ENCODE measurements around the gene JAZF1.

DNA sequence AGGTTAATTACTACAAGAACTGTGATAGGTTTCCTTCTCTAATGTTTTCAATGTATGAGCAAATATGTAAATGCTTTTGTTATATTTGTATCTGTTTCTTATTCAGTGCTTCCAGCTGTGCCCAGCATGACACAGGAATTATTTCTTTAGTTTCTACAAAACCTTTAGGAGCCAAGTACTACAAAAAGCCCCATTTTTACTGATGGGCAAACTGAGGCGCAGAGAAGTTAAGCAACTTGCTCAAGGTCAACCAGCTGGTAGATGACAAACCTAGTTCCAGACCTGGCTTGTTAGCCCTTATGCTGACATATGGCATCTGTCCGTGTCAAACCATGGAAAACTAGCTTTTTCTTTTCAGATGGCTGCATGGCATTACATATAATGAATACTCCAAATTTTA, 134.6 kb downstream of the JAZF1 start:
- TF ChIP-seq POLR2A (IDR thresholded peaks at IDR 0.05) = no peak
- TF ChIP-seq, protein P1, sequence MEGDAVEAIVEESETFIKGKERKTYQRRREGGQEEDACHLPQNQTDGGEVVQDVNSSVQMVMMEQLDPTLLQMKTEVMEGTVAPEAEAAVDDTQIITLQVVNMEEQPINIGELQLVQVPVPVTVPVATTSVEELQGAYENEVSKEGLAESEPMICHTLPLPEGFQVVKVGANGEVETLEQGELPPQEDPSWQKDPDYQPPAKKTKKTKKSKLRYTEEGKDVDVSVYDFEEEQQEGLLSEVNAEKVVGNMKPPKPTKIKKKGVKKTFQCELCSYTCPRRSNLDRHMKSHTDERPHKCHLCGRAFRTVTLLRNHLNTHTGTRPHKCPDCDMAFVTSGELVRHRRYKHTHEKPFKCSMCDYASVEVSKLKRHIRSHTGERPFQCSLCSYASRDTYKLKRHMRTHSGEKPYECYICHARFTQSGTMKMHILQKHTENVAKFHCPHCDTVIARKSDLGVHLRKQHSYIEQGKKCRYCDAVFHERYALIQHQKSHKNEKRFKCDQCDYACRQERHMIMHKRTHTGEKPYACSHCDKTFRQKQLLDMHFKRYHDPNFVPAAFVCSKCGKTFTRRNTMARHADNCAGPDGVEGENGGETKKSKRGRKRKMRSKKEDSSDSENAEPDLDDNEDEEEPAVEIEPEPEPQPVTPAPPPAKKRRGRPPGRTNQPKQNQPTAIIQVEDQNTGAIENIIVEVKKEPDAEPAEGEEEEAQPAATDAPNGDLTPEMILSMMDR (IDR thresholded peaks at IDR 0.05) = no peak
